ENCODE data around the gene UBE2QL1. TPM values are rescaled to one million over a fixed set of nuclear protein-coding genes. Genes with fewer than 3 reads are reported as not detected.

UBE2QL1 gene
- total RNA-seq, 1 donor from 2014 or later: not detected

GRCh38 chr5:6424700-6425099 lies 24.0 kb upstream of the UBE2QL1 start:
- DNase-seq (ENCODE audit: extremely low read depth, low read depth, low spot score): no peak

- DNase-seq (ENCODE audit: extremely low read depth, low read depth, low spot score): no peak
Observed at GRCh38 chr5:6427694-6428093, 21.0 kb upstream of the UBE2QL1 start.

- DNase-seq (ENCODE audit: extremely low read depth, low read depth, low spot score): no peak
Observed at GRCh38 chr5:6430418-6431028, 18.1 kb upstream of the UBE2QL1 start.

GRCh38 chr5:6431214-6432195 lies 17.2 kb upstream of the UBE2QL1 start:
- DNase-seq (ENCODE audit: extremely low read depth, low read depth, low spot score): no peak

DNA sequence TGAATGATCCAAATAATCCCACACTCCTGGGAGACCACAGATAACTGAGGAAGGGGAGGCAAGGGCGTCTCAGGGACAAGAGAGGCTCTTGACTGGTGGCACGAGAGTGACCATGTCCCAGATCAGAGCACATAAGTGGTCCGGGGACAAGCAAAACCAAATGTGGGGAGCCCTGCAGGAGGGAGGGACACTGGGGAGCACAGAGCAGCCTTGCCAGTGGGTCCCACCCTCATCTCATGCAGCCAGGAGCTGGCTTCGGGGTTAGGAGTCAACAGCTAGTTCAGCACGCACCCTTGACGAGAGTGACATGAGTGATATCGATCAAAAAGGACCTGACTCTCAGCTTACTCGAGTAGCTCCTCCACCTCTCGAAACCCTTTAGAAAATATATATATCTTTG lies 16.5 kb upstream of the UBE2QL1 start:
- DNase-seq (ENCODE audit: extremely low read depth, low read depth, low spot score): no peak

GRCh38 chr5:6434731-6435130 lies 13.9 kb upstream of the UBE2QL1 start:
- DNase-seq (ENCODE audit: extremely low read depth, low read depth, low spot score): no peak

DNA sequence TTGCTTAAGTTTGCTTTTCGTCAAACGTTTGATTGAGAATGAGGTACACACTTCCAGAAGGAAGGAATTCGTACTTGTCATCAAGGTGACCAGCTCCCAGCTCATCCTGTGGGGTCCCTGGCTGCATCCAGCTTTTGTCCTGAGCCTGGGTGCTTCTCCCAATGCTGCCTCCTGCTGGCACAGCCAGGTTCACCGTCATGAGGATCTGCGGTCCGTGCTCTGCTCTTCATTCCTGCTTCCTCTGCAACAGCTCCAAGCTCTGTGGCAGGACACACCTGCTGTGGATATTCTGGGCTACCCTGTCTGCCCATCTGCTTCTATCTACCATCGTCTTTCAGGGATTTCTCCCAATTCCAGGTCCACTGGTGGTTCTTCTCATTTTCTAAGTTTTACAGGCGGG lies 13.3 kb upstream of the UBE2QL1 start:
- DNase-seq (ENCODE audit: extremely low read depth, low read depth, low spot score): no peak

DNA sequence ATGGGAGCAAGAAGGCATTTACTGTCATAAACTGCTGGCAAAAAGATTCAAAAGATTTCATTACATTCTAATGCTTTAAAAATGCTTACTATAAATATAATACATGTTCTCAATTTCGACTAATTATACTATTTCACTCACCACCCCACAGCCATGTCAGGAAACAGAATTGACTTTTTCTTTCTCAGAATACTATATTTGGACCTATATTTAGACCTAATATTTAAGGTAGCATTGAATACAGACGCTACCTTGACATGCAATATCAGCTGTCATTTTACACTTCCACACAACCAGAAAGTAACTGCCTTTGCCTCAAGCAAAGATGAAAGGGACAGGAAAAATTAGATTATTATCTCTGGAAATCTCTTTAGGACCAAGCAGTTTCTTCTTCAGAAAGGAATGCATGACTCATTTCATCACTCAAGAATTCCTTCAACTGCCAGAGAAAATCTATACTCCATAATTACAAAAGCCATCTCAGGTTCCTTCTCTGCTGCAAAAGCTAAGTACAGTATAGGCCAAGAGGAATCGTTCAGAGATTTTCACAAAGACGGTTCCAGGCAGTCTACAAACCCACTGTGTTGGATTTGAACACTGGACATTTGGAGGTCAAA lies 11.8 kb upstream of the UBE2QL1 start:
- no peak for DNase-seq (ENCODE audit: extremely low read depth, low read depth, low spot score)

DNA sequence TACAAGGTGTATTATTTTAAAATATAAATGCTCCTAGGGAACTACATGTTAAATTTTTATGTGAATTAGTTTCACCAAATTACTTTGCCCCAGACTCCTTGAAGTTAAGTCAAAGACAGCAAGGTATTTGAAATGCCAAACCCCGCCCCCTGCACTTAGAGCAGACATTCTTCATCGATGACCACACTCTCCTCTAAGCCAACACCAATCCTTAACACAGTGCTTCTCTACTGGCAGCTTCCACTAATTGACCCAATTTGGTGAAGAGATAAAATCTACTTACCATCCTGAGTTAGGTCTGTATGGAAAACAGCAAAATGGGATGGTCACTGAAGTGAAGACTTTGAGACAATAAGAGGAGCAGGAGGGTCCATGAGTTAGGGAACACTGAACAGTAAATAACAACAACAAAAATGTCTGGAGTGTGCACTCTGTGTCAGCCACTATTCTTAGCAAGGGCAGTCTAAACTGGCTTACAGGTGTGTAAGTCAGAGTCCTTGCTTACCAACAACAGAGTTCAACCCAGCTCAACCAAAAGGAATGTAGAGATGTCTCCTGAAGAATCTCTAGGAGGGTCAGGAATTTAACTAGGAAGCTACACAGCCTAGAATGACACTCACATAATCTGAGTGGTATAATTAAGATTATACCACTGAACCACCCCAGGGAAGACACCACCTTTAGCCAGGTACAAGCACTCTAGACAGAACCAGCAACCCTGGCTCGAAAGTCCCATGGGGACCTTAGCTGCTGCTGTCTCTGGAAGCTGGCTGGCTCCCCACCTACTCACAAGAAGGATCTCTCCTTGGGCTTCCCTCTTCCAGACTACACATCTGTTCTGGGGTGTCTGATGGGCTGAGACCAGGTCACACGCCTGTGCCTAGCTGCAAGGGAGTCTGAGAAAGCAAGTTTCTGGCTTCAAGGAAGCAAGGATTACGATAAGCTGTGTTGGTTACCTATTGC lies 8.8 kb upstream of the UBE2QL1 start:
- no peak for DNase-seq (ENCODE audit: extremely low read depth, low read depth, low spot score)

GRCh38 chr5:6442333-6442732 lies 6.3 kb upstream of the UBE2QL1 start:
- no peak for DNase-seq (ENCODE audit: extremely low read depth, low read depth, low spot score)

DNA sequence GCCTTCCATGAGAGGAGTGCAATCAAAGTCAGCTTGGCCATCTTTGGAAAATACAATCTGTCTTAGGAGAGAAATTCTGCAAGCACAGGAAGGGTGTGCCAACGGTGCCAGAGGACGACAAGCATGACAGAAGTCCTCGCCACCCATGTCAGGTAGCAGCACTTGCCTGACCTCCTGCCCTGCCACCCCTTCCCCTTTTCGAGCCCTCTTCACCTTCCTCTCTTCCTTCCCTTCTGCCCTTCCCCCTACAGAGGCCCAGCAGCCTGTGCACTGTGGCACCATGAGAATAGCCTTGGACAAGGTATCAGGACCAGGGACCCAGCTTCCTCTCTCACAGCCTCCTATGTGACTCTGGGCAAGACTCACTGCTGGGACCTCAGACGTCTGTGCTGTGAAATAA lies 5.3 kb upstream of the UBE2QL1 start:
- DNase-seq (ENCODE audit: extremely low read depth, low read depth, low spot score): no peak

DNA sequence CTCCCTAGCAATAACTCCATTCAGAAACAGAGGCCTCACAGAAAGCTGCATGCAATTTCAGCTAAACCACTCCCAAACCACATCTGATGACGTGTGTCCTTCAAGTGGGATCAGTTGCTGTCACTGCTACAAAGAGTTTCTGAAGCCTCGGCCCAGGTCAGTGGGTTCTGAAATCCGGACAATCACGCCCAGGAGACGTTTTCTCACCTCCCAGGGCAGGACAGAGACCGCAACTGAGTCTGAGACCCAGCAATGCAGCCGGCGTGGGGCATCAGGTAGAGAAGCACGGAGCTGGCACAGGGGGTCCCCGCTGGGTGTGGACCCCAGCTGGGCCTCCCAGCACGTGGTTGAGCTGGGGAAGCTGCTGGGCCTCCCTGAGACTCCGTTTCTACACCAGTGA lies 2.6 kb upstream of the UBE2QL1 start:
- DNase-seq (ENCODE audit: extremely low read depth, low read depth, low spot score): no peak

DNA sequence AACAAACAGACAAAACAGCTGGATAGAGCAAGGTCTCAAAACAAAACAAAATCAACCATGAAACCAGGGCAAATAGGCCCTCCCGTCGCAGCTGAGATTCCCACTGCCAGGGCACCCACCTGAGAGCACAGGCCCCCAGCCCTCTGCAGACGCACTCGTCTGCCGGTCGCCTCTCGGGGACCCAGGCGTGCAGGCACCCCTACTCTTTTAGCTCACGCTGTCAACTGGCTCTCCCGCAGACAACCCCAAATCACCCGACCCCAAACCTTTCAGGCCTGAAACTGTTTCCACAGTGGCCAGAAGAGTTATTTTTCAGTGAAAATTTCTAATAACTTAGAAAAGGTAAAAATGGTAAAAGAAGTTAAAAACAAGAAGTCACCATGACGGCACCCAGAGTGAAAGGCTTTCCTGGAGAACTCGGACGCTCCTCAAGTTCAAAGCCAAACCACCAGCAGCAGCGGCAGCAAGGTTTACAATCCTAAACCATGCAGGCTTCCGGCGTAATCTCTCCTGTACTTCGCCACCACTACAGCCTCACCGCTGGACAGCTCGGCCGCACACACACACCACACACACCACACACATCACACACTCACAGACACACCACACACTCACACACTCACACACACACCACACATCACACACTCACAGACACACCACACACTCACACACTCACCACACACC lies 1.9 kb upstream of the UBE2QL1 start:
- DNase-seq (ENCODE audit: extremely low read depth, low read depth, low spot score): no peak

DNA sequence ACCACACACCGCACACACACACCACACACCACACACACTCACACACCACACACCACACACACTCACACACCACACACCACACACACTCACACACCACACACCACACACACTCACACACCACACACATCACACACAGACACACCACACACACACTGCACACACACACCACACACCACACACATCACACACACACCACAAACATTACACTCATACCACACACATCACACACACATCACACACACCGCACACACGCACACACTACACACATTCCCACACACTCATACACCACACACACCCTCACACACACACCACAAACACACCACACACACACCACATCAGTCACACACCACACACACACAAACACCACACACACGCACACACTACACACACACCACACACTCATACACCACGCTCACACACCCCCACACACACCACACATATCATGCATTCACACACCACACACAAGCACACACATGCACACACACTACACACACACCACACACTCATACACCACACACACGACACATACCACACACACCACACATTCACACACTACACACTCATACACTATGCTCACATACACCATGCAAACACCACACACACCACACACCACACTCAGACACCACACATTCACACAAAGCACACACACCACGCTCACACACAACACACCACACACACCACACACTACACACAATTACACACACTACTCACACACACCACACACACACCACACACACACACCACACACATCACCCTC lies 1.1 kb upstream of the UBE2QL1 start:
- DNase-seq (ENCODE audit: extremely low read depth, low read depth, low spot score): no peak

DNA sequence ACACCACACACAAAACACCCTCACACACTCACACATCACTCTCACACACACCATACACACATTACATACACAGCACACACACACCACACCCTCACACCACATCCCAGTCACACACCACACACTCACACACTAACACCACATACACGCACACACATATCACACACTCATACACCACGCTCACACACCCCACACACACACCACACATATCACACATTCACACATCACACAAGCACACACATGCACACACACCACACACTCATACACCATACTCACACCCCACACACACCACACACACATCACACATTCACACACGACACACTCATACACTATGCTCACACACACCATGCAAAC lies 543 bp upstream of the UBE2QL1 start:
- DNase-seq (ENCODE audit: extremely low read depth, low read depth, low spot score): no peak

DNA sequence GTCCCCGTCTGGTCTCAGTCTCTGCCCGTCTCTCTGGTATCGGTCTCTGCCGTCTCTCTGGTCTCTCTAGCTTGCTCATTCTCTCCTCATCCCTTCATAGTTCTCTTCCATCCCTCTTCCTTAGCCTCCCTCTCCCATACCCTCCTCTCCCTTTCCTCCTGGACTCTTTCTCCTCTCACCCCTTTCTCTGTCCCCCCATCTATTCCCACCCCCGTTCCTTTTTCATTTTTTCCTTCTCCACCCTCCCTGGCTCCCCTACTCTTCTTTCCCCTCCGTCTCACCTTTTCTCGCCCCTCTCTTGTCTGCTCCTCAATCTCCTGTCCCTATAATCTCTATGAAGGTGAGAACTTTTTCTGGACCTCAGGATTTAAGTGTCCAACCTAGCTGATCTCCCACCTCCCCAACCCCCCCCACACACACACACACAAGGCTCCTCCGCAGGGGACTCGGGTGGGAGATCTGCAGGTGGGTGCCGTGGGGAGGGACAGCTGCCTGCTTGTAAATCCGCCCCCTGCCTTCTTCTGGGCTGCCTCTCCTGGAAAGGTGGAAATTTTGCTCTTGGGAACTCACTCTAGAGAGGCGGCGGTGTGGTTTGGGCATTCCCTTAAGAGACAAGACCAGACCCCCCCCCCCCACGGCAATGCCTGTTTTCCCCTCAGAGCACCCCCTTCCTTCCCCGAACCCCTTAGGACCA lies 953 bp downstream of the UBE2QL1 start:
- DNase-seq (ENCODE audit: extremely low read depth, low read depth, low spot score): no peak

- no peak for DNase-seq (ENCODE audit: extremely low read depth, low read depth, low spot score)
Observed at GRCh38 chr5:6450319-6450833, 1.7 kb downstream of the UBE2QL1 start.

- DNase-seq (ENCODE audit: extremely low read depth, low read depth, low spot score): no peak
Observed at GRCh38 chr5:6452622-6453504, 4.2 kb downstream of the UBE2QL1 start.

Measured in glomerular endothelial cell (primary cell).